ENCODE measurements around the gene VAMP7. TPM values are rescaled to one million over a fixed set of nuclear protein-coding genes. Genes with fewer than 3 reads are reported as not detected.

The VAMP7 gene
- total RNA-seq, 1 experiment from 2014 or later = 30.3 TPM

- peak; percentile 2 for DNase-seq
- H3K27ac Mint-ChIP-seq (ENCODE audit: unreplicated experiment) = no peak overlapping the region
These were observed 81.8 kb downstream of the VAMP7 start for GRCh38 chrX:155962906-155963305.

GRCh38 chrX:155966876-155967275 lies 85.7 kb downstream of the VAMP7 start:
- intact Hi-C loops (cut with micrococcal nuclease; ENCODE audit: unreplicated experiment) = no loop called here
- H3K9me3 Mint-ChIP-seq (ENCODE audit: low read depth, unreplicated experiment) = peaks cover 5% of the 10 kb centered on the region
- peaks cover 8% of the 10 kb centered on the region for H3K4me1 Mint-ChIP-seq (ENCODE audit: low read depth, unreplicated experiment)
- H3K27me3 Mint-ChIP-seq (ENCODE audit: unreplicated experiment) = no peaks in the 10 kb centered on the region
- H3K27ac Mint-ChIP-seq (ENCODE audit: unreplicated experiment) = no peak overlapping the region
- no TSS peak for BruUV-seq (replicated peaks)
- CTCF ChIA-PET = no interaction called here
- peak; percentile 40 for TF ChIP-seq CTCF (IDR thresholded peaks at IDR 0.05; ENCODE audit: unreplicated experiment)
- no peak overlapping the region for H3K4me3 Mint-ChIP-seq (ENCODE audit: low read depth, unreplicated experiment)
- peak; percentile 42 for DNase-seq
- H3K36me3 Mint-ChIP-seq (ENCODE audit: insufficient read depth, unreplicated experiment) = no peaks in the 10 kb centered on the region

More at GRCh38 chrX:155962906-155963305, 81.8 kb downstream of the VAMP7 start:
- Mint-ChIP-seq H3K36me3 (ENCODE audit: insufficient read depth, unreplicated experiment) (no peaks in the 10 kb centered on the region), H3K27me3 (ENCODE audit: unreplicated experiment) (no peaks in the 10 kb centered on the region), H3K9me3 (ENCODE audit: low read depth, unreplicated experiment) (no peaks in the 10 kb centered on the region), H3K4me1 (ENCODE audit: low read depth, unreplicated experiment) (peaks cover 8% of the 10 kb centered on the region), H3K4me3 (ENCODE audit: low read depth, unreplicated experiment) (no peak overlapping the region)
- CTCF ChIA-PET = no interaction called here
- no peak for TF ChIP-seq CTCF (IDR thresholded peaks at IDR 0.05; ENCODE audit: unreplicated experiment)
- intact Hi-C loops (cut with micrococcal nuclease; ENCODE audit: unreplicated experiment) = no loop called here
- no TSS peak for BruUV-seq (replicated peaks)

- CTCF ChIA-PET = no interaction called here
- no peaks in the 10 kb centered on the region for H3K27me3 Mint-ChIP-seq (ENCODE audit: unreplicated experiment)
- peaks cover 8% of the 10 kb centered on the region for H3K4me1 Mint-ChIP-seq (ENCODE audit: low read depth, unreplicated experiment)
- no peak for TF ChIP-seq CTCF (IDR thresholded peaks at IDR 0.05; ENCODE audit: unreplicated experiment)
- no TSS peak for BruUV-seq (replicated peaks)
- H3K4me3 Mint-ChIP-seq (ENCODE audit: low read depth, unreplicated experiment) = no peak overlapping the region
- intact Hi-C loops (cut with micrococcal nuclease; ENCODE audit: unreplicated experiment) = no loop called here
- peaks cover 5% of the 10 kb centered on the region for H3K9me3 Mint-ChIP-seq (ENCODE audit: low read depth, unreplicated experiment)
- H3K27ac Mint-ChIP-seq (ENCODE audit: unreplicated experiment) = no peak overlapping the region
- no peak for DNase-seq
- no peaks in the 10 kb centered on the region for H3K36me3 Mint-ChIP-seq (ENCODE audit: insufficient read depth, unreplicated experiment)
These were observed 86.6 kb downstream of the VAMP7 start for GRCh38 chrX:155967653-155968325.

- H3K4me1 Mint-ChIP-seq (ENCODE audit: low read depth, unreplicated experiment) = peaks cover 8% of the 10 kb centered on the region
- no peak overlapping the region for H3K4me3 Mint-ChIP-seq (ENCODE audit: low read depth, unreplicated experiment)
- intact Hi-C loops (cut with micrococcal nuclease; ENCODE audit: unreplicated experiment) = no loop called here
- no peaks in the 10 kb centered on the region for H3K27me3 Mint-ChIP-seq (ENCODE audit: unreplicated experiment)
- H3K36me3 Mint-ChIP-seq (ENCODE audit: insufficient read depth, unreplicated experiment) = no peaks in the 10 kb centered on the region
- no peak overlapping the region for H3K27ac Mint-ChIP-seq (ENCODE audit: unreplicated experiment)
- no TSS peak for BruUV-seq (replicated peaks)
- peaks cover 5% of the 10 kb centered on the region for H3K9me3 Mint-ChIP-seq (ENCODE audit: low read depth, unreplicated experiment)
- DNase-seq = no peak
- CTCF ChIA-PET = no interaction called here
- TF ChIP-seq CTCF (IDR thresholded peaks at IDR 0.05; ENCODE audit: unreplicated experiment) = no peak
These were observed 87.1 kb downstream of the VAMP7 start for GRCh38 chrX:155968326-155968661.

All from Calu3 (cell line).